CD4-positive, alpha-beta T cell treated with Interleukin-6 for 4 hours (primary cell): ENCODE results near the gene MAST4.

Experiments used
- DNase-seq: peaks from one replicate; pipeline ENCODE4 v3.0.0-alpha.2; 2020; ENCODE audit warnings: mixed read lengths

Gene MAST4

GRCh38 chr5:66702426-66702825, 106.2 kb downstream of the MAST4 start:
- no peak for DNase-seq

- DNase-seq = no peak
Observed at GRCh38 chr5:66704790-66705425, 108.7 kb downstream of the MAST4 start.

GRCh38 chr5:66708368-66708767, 112.2 kb downstream of the MAST4 start:
- DNase-seq = no peak

GRCh38 chr5:66710557-66711088, 114.4 kb downstream of the MAST4 start:
- DNase-seq = no peak

GRCh38 chr5:66713998-66714397, 117.8 kb downstream of the MAST4 start:
- no peak for DNase-seq

- DNase-seq = no peak
Observed at GRCh38 chr5:66717455-66718373, 121.5 kb downstream of the MAST4 start.

GRCh38 chr5:66718374-66719002, 122.3 kb downstream of the MAST4 start:
- DNase-seq = no peak

- no peak for DNase-seq
Observed at GRCh38 chr5:66720780-66721179, 124.6 kb downstream of the MAST4 start.

GRCh38 chr5:66722686-66723085, 126.5 kb downstream of the MAST4 start:
- DNase-seq = no peak

GRCh38 chr5:66724349-66725139, 128.4 kb downstream of the MAST4 start:
- DNase-seq = no peak

- DNase-seq = no peak
Observed at GRCh38 chr5:66727630-66728029, 131.4 kb downstream of the MAST4 start.

GRCh38 chr5:66728049-66728448, 131.9 kb downstream of the MAST4 start:
- DNase-seq = no peak

GRCh38 chr5:66737096-66737495, 140.9 kb downstream of the MAST4 start:
- no peak for DNase-seq

GRCh38 chr5:66738136-66738535, 141.9 kb downstream of the MAST4 start:
- DNase-seq = no peak

- DNase-seq = no peak
Observed at GRCh38 chr5:66739021-66739420, 142.8 kb downstream of the MAST4 start.

- no peak for DNase-seq
Observed at GRCh38 chr5:66739951-66740350, 143.8 kb downstream of the MAST4 start.

GRCh38 chr5:66741394-66741793, 145.2 kb downstream of the MAST4 start:
- no peak for DNase-seq

- no peak for DNase-seq
Observed at GRCh38 chr5:66742083-66742895, 146.1 kb downstream of the MAST4 start.

- DNase-seq = no peak
Observed at GRCh38 chr5:66742896-66743247, 146.7 kb downstream of the MAST4 start.

- no peak for DNase-seq
Observed at GRCh38 chr5:66743344-66743743, 147.2 kb downstream of the MAST4 start.

- no peak for DNase-seq
Observed at GRCh38 chr5:66744040-66744439, 147.8 kb downstream of the MAST4 start.

- no peak for DNase-seq
Observed at GRCh38 chr5:66745297-66745696, 149.1 kb downstream of the MAST4 start.
